GM12801 (cell line): Measurements from ENCODE around the gene NUBPL.

ENCODE experiments used
- TF ChIP-seq, protein P1 (sequence below): IDR thresholded peaks from one replicate; pipeline ENCODE4 v1.5.1; 2011; ENCODE audit warnings: control low read depth; ENCODE audit not compliant: insufficient read length; ENCODE audit errors: extremely low read depth

Gene NUBPL

DNA sequence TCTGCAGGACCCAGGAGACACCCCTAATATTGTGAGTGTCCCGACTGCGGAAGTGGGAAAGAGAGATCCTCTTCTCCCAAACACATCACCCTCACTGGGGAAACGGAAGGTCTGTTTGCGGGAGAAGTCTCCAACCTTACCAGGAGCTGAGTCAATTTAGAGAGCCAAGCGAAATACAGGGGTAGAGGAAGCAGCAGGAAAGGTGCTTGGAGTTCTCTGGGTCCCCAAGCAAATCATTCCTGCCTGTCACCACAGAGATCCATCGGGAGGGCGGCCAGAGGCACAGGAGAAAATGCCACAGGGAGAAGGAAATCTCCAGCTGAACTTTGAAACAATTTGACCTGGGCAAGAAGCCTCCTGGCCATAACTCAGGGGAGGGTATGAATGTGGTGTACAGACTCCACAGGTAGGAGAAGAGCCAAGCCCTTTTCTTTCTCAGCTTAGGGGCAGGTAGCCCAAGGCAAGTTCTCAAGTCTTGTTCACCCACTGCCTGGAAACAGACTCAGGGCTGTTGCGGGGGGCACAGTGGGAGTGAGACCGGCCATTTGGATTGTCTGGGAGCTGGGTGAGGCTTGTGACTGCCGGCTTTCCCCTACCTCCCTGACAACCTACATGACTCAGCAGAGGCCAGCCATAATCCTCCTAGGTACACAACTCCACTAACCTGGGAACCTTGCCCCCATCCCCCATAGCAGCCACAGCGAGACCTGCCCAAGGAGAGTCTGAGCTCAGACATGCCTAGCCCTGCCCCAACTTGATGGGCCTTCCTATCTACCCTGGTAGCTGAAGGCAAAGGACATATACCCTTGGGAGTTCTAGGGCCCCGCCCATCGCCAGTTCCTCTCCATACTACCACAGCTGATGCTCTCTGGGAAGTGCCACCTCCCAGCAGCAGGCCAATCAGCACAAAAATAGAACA, 304.0 kb downstream of the NUBPL start:
- TF ChIP-seq, protein P1, sequence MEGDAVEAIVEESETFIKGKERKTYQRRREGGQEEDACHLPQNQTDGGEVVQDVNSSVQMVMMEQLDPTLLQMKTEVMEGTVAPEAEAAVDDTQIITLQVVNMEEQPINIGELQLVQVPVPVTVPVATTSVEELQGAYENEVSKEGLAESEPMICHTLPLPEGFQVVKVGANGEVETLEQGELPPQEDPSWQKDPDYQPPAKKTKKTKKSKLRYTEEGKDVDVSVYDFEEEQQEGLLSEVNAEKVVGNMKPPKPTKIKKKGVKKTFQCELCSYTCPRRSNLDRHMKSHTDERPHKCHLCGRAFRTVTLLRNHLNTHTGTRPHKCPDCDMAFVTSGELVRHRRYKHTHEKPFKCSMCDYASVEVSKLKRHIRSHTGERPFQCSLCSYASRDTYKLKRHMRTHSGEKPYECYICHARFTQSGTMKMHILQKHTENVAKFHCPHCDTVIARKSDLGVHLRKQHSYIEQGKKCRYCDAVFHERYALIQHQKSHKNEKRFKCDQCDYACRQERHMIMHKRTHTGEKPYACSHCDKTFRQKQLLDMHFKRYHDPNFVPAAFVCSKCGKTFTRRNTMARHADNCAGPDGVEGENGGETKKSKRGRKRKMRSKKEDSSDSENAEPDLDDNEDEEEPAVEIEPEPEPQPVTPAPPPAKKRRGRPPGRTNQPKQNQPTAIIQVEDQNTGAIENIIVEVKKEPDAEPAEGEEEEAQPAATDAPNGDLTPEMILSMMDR, result no peak

DNA sequence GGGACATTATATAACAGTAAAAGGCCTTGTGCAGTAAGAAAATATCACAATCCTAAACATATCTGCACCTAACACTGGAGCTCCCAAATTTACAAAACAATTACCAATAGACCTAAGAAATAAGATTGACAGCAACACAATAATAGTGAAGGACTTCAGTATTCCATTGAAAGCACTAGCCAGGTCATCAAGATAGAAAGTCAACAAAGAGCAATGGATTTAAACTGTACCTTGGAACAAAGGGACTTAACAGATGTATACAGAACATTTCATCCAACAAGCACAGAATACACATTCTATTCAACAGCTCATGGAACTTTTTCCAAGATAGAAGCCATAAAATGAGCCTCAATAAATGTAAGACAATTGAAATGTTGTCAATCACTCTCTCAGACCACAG, 306.4 kb downstream of the NUBPL start:
- TF ChIP-seq, protein P1, result no peak

DNA sequence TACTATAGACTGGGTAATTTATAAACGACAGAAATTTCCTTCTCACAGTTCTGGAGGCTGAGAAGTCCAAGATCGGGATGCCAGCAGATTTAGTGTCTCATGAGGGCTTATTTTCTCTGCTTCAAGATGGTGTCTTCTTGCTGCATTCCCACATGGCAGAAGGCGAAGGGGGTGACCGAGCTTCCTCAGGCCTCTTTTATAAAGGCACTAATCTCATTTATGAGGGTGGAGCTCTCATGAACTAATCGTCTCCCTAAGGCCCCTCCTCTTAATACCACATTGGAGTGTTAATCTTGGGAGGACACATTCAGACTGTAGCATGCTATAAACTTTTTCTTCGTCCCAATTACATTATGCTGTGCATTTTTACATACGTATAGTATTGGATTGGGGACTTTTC, 315.5 kb downstream of the NUBPL start:
- TF ChIP-seq, protein P1, result no peak

DNA sequence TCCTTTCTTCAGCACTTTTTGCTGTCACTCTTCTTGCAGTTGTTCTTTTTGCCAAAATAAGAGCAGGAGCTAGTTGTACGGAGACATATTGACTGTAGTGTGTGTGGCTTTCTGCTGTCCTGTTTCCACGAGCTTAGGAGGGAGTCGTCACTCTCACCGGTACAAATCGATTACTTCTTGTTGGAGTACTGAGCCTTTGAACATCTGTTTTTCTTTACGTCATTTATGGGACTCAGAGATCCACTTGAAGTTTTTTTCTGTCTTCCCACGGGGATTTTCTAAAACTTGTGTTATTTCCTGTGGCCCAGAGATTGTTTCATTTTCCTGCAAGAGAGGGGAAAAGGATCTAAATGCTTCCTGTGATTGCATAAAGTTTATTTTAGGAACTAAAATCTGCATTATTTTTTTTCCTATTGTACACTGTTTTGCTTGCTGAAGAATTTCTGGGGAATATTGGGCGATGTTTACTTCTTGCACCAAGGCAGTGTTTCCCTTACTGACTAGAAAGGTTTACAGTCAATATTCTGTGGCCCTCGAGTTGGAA, 316.1 kb downstream of the NUBPL start:
- TF ChIP-seq, protein P1, result no peak

DNA sequence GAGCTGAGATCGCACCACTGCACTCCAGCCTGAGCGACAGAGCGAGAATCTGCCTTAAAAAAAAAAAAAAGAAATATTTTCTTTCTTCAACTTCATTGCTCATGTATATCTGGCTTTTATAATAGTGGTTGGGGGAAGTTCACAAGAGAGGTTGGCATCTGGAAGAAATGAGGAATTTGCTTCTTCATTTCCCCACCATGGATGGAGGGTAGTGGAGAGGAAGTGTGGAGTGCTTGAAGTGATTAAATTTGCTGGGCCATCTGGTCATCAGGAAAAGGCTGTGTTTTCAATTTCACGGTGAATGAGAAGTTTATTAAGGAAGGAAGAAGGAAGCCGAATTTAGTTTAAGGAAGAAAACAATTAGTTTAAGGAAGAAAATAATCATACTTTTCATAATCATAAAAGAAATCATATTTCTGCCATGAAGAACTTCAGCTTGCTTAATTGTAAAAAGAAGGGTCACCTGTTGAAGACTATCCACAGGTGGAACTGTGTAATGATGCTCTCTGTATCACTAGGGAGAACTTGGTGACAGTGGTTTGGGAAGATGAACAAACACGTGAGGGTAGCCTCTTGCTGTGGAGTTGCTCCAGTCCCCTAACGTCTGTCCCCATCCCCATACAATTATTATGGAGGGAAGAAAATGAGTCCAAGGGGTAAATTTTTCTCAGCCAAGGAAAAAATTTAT, 318.6 kb downstream of the NUBPL start:
- TF ChIP-seq, protein P1, result no peak

DNA sequence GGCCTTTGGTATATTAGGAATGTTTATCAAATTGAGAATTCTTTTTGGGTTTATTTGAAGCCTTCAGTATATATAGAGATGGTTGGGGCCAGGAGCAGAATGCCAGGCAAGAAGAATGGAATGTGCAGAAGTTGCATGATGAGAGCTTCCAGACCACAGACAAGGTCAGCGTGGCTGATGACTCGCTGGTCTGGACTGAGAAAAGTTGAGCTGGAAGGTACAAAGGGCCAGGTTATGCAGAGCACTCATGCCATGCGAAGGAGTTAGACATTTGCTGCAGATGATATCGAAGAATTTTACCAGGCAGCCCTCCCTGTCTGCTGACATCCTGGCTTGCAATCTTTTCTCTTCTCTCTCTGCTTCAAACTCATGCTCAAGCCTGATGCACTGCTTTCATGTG, 319.7 kb downstream of the NUBPL start:
- TF ChIP-seq, protein P1, result no peak

DNA sequence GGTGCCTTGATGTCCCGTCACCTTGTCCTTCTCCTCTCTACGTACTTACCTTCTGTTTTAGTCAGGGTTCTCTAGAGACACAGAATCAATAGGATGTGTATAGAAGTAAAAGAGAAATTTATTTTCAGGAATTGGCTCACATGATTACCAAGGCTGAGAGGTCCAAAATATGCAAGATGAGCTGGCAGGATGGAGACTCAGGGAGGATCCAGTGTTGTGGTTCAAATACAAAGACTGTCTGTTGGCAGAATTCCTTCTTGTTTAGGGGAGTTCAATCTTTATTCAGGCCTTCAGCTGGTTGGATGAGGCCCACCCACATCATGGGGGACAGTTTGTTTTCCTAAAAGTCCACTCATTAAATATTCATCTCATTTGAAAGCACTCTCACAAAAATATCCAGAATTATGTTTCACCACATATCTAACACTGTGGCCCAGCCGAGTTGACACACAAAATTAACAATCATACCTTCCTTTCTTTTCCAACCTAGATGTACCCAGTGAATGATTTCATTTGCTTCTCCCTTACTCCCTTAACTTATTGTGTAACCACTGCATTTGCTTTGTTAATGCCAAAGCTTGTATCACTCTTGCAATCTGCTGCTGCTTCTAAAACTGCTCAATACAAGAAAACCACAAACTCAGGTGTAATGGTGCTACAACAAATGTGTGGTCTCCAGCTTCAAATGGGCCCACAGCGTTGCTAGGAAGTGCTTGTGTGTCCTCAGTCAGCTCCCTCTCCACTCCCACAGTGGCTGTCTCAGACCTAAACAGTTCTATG, 320.5 kb downstream of the NUBPL start:
- TF ChIP-seq, protein P1, result no peak
